ENCODE measurements around the gene EXOC6B.

GRCh38 chr2:72132981-72133720, 692.7 kb downstream of the EXOC6B start:
- TF ChIP-seq, protein P1, sequence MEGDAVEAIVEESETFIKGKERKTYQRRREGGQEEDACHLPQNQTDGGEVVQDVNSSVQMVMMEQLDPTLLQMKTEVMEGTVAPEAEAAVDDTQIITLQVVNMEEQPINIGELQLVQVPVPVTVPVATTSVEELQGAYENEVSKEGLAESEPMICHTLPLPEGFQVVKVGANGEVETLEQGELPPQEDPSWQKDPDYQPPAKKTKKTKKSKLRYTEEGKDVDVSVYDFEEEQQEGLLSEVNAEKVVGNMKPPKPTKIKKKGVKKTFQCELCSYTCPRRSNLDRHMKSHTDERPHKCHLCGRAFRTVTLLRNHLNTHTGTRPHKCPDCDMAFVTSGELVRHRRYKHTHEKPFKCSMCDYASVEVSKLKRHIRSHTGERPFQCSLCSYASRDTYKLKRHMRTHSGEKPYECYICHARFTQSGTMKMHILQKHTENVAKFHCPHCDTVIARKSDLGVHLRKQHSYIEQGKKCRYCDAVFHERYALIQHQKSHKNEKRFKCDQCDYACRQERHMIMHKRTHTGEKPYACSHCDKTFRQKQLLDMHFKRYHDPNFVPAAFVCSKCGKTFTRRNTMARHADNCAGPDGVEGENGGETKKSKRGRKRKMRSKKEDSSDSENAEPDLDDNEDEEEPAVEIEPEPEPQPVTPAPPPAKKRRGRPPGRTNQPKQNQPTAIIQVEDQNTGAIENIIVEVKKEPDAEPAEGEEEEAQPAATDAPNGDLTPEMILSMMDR (IDR thresholded peaks at IDR 0.05), result no peak
- no peak for TF ChIP-seq POLR2A (IDR thresholded peaks at IDR 0.05)

Measured in heart left ventricle (tissue), 13 donors.